ENCODE measurements around the gene ATE1.

DNA sequence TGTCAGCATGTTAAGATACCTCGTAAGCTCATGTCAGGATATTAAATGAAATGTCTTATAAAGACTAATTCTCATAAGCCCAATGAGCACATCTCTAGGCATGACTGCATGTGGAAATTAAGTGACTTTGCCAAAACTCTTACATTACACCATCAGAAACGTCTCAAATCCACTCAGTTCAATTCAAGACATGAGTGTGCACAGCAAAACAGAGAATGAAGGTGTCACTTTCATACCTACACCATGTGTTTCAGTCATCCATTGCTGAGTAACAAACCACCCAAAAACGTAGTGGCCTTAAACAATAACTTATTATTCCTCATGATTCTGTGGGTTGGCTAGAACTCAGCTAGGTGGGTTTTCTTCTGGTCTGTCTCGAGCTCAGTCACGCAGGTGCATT, 99.8 kb downstream of the ATE1 start:
- TF ChIP-seq CTCF (IDR thresholded peaks at IDR 0.05) (no peak), POLR2A (IDR thresholded peaks at IDR 0.05) (no peak)

All from esophagus squamous epithelium (tissue), 4 donors.